Mucosa of gallbladder (tissue), 1 donor: ENCODE results near the gene CCRL2. TPM values are rescaled to one million over a fixed set of nuclear protein-coding genes. Genes with fewer than 3 reads are reported as not detected.
"Not testable (repeated sequence)": the region's sequence is repeated elsewhere in the genome, so short reads cannot be mapped to it uniquely, and the experiment has no call there.

Experiments
- DNase-seq: peaks from one replicate; pipeline ENCODE4 v3.0.0-alpha.2; 2020; ENCODE audit warnings: low spot score
- total RNA-seq: library from RNA; stranded (reverse); gene quantifications from one replicate; pipeline ENCODE4 v1.2.1, GENCODE V29; 2021
- donor health status: DM: no; HTN: no; CAD: no.

CCRL2 gene
- total RNA-seq, 1 donor from 2014 or later: 9.1 TPM

DNA sequence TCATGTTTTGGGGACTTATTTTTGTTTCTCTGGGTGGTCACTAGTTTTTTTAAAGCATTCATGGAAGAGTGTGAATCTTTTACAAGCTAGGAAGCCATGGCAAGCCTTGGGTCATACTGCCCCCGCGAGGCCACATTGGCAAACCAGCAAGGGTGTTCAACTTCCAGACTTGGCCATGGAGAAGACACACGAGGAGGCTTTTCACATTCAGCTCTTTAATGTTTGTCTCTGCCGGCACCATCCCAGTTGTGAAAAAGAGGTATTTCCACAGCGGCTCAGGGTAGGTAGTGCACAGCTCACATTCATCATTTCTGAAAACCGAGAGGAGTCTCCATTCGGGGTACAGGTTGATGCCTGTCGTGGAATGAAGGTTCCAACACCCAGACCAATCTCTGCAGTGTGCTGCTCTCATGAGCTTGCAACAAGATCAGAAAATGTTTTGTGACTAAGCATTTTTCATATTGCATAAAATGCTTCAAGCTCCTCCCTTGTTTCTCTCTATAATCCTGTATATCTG is 28.6 kb upstream of the CCRL2 start:
- DNase-seq: peak; percentile 65

DNA sequence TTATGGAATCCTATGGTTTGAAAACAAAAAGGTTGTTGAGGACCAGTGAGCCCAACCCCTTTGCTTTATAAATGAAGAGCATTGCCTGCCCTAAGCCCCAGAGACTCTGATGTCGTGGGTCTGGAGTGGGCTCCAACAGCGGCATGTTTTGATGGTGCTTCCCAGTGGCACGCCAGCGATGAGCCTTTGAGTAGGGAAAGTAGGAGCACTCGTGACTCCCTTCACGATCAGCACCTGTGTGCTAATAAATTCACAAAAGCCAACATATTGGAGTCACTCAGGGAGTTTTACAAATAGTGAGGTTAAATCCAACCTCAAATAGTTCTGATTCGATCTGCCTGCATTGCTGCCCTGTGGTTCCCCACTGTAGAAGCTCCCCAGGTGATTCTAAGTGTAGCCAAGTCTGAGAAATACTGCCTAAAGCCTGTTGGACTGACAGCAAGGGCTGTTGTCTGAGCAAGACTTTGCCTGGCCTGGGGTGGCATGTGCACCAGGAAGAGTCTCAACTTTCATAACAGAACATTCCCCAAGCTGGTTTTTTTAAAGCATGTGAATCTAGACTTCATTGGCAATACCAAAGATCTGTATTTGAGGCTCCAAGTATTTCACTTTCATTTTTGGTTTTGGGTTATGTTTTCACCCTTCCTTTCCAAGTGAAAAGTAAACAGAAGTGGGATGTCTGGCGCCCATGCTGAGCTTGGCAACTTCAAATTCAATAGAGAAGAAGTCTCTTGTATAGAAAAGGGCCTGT is 26.4 kb upstream of the CCRL2 start:
- DNase-seq: no peak

GRCh38 chr3:46381625-46382024 is 25.4 kb upstream of the CCRL2 start:
- no peak for DNase-seq

DNA sequence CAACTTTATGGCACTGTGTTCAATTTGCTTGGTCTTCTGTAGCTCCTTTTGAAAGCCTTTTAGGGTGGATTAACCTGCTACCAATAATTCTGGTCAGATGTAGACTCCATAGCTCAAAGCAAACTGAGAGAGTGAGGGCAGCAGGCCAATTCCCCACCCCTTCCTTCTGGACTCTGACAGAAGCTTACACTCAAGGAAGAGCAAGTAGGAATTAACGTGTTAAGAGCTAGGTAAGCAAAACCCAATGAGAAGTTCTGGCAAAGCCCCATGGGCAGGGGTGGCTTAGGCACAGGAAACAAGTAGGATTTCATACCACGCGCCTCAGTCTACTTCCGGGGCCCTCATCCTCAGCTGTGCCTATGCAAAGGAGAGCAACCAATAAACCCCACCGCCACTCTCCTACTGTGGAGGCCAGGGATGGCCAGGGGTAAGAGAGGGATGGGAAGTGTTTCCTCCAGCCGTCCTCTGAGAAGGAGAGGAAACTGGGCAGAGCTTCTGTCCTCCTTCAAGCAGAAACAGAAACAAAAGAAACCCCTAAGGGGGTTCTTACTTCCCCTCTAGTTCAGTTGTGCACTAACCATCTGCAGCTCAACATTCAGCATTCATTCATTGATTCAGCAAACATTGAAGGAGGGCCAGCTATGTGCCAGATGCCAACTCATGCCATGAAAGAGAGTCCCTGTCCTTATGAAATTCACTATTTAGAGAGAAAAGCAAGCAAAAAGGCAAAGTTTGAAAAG is 23.7 kb upstream of the CCRL2 start:
- no peak for DNase-seq

- DNase-seq: no peak
These were observed 23.1 kb upstream of the CCRL2 start for GRCh38 chr3:46383951-46384330.

- DNase-seq: no peak
These were observed 20.9 kb upstream of the CCRL2 start for GRCh38 chr3:46386205-46386604.

DNA sequence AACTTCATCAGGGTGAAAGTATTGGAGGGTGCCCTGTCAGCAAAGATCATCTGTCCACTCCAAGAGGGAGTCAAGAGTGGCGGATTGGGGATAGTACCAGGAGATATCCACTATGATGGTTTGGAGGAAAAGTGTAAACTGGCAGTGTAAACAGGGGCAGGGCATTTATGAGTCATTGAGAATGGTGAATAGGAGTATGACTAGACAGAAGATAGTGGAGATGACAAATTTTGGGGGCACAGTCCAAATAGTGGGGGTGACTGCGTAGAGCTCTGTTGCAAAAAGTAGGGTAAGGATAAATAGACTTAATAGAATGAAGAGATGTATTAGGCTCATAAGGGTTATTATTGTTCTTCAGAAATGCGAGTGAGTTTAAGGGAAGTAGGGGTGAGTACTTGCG is 18.2 kb upstream of the CCRL2 start:
- DNase-seq: not testable (repeated sequence)

DNA sequence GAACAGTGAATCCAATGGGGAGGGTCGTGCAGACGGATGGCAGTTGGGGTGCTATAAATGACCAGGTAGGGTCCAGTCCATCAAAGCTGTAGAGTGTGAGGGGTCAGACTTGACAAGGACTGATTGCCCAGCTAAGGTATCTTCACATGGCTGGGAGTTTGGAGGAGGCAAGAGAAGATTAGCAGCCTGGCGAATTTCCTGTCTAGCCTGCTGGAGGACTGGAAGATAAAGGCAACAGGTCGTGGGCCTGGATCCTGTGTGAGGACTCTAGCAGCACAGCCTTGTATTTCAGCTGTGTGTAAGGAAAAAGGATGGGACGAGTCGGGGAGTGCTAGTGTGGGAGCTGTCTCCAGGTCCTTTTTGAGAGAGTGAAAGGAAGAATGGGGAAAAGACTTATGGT is 17.8 kb upstream of the CCRL2 start:
- DNase-seq: no peak

DNA sequence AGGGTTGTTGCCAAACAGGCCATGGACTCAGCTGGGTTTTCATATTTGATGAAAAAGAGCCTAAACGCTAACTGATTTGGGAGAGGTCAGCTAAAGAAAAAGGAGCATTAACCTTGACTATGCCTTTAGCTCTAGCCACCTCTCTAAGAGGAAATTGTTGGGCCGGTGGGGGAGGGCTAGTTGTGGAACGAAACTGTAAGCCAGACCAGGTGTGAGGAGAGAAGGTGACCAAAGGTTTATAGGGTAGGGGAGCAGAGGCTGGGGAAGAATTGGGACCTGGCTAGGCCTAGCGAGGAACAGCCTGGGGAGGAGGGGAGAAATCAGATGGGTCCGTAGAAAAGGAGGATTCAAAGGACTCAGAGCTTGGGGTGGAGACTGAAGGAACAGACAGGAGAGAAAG is 15.5 kb upstream of the CCRL2 start:
- not testable (repeated sequence) for DNase-seq

GRCh38 chr3:46393011-46393410 is 14.0 kb upstream of the CCRL2 start:
- DNase-seq: no peak

DNA sequence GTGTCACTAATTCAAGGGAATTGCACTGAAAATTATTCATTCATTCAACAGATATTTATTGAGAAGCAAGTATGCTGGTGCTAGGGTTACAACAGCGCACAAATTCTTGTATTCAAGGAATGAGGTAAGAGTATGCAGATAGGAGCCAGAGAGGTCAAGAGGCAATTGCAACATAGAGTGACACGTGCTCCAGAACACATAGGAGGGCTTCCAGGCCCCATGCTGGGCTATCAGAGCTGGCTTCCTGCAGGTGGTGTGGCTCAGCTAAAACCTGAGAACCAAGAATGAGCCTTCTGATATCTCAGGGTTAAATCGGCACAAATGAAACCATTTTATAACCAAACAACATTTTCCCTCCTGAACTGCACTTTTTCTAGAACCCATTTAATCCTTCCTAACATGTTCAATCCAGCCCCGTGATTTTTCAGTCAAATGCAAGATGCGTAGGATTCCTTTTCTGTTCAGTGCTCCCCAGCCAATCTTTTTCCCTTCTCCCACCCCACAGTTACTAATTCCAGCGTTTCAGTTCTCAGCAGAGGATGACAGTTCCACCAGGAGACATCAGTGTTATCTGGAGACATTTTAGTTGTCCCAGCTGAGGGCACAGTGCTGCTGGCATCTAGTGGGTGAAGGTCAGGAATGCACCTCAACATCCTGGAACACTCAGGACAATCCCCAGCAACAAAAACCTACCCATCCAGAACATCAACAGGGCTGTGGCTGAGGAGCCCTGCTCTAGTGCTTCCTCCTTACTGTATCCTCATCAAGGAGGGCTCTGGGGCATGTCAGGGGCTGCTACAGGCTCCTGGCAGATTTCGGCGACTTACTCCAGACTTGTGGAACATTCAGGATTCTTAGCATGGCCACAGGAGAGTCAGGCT is 13.3 kb upstream of the CCRL2 start:
- no peak for DNase-seq

DNA sequence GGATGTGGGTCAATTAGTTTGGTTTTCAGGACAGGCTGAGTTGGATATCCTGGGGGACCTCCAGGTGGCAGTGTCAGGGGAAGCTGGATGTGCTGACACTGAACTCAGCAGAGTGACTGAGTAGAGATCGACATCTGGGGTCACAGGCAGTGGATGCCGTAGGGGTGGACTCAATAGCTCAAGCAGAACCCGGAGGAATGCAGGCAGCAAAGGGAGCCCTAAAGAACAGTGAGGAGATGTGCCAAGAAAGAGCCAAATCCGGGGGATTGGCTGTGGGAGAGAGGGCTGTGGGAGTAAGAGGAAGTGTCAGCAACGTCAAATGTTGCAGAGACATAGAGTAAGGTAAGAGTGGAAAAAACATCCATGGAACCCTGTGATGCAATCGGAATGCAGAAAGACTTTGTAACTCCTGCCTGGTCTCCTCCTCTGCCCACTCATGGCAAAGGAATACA is 11.8 kb upstream of the CCRL2 start:
- no peak for DNase-seq

- no peak for DNase-seq
These were observed 11.1 kb upstream of the CCRL2 start for GRCh38 chr3:46395766-46396530.

- no peak for DNase-seq
These were observed 9.9 kb upstream of the CCRL2 start for GRCh38 chr3:46397111-46397510.

GRCh38 chr3:46398186-46398955 is 8.7 kb upstream of the CCRL2 start:
- no peak for DNase-seq

DNA sequence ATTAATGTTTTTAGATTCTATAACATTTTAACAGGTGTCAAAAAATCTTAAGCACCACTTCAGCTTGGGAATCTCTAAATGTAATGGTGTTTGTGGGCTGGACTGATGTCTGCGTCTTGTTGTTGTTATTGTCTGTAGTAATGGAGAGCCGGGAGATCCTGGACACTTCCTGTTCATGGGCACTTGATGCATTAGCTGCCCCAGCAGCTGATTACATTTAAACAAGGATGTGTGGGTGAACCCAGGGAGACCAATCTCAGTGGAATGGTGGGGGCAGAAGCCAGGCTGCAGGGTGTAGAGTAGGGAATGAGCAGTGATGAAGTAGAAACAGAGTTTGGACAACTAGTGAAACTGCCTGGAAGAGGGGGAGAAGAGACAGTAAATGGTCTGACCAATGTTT is 8.0 kb upstream of the CCRL2 start:
- no peak for DNase-seq

GRCh38 chr3:46399557-46399956 is 7.5 kb upstream of the CCRL2 start:
- DNase-seq: no peak

- no peak for DNase-seq
These were observed 6.9 kb upstream of the CCRL2 start for GRCh38 chr3:46400000-46400734.

DNA sequence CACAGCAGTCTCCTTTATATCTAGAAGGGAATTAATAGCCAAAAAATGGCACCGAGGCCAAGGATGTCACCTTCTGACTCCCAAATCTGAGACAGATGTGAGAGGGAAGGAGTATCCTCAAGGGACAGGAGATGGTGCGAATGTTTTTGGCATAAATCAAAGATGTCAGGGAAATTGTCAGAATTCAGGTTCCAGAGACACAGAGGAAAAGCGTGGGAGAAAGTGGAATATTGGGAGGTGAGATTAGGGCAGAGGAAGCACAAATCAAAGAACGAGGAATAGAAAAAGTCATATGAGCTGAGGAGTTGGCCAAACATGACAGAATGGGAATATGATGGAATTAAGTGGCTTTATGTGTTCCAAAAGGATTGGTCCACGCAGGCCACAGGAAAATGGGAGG is 6.2 kb upstream of the CCRL2 start:
- no peak for DNase-seq

- no peak for DNase-seq
These were observed 5.5 kb upstream of the CCRL2 start for GRCh38 chr3:46401579-46401978.
